HEK293 (cell line): ENCODE data around the gene LARP1B.

ENCODE experiments used
- SCRT2 ChIP-seq: fragments of 450-650 bp; formaldehyde crosslinking; IDR thresholded peaks from 2 replicates; pipeline ENCODE4 v1.5.1; 2016; ENCODE audit warnings: missing biosample characterization, missing genetic modification characterization
- TRIM28 ChIP-seq: IDR thresholded peaks from 2 replicates; pipeline ENCODE4 v1.6.1; 2011; ENCODE audit warnings: low read length, control low read depth, borderline replicate concordance
- ZNF132 ChIP-seq: fragments of 450-650 bp; formaldehyde crosslinking; IDR thresholded peaks from 2 replicates; pipeline ENCODE4 v1.5.1; 2017; ENCODE audit warnings: missing biosample characterization, missing genetic modification characterization, borderline replicate concordance
- ZNF16 ChIP-seq: fragments of 450-650 bp; formaldehyde crosslinking; IDR thresholded peaks from 2 replicates; pipeline ENCODE4 v1.5.1; 2016; ENCODE audit warnings: low read depth, missing biosample characterization, missing genetic modification characterization
- ZNF202 ChIP-seq: fragments of 450-650 bp; formaldehyde crosslinking; IDR thresholded peaks from 2 replicates; pipeline ENCODE4 v1.5.1; 2016; ENCODE audit warnings: missing biosample characterization, missing genetic modification characterization, borderline replicate concordance
- ZNF23 ChIP-seq: fragments of 450-650 bp; formaldehyde crosslinking; IDR thresholded peaks from 2 replicates; pipeline ENCODE4 v1.5.1; 2016; ENCODE audit warnings: missing biosample characterization, missing genetic modification characterization, borderline replicate concordance
- ZNF37A ChIP-seq: fragments of 450-650 bp; IDR thresholded peaks from 2 replicates; pipeline ENCODE4 v1.5.1; 2018; ENCODE audit warnings: missing biosample characterization, missing genetic modification characterization
- ZNF416 ChIP-seq: fragments of 450-650 bp; formaldehyde crosslinking; IDR thresholded peaks from 2 replicates; pipeline ENCODE4 v1.5.1; 2016; ENCODE audit warnings: missing biosample characterization, missing genetic modification characterization
- ZNF660 ChIP-seq: fragments of 450-650 bp; IDR thresholded peaks from 2 replicates; pipeline ENCODE4 v1.5.1; 2018; ENCODE audit warnings: missing biosample characterization, mild to moderate bottlenecking, missing genetic modification characterization
- TF ChIP-seq, protein P1 (sequence below): fragments of 450-650 bp; formaldehyde crosslinking; IDR thresholded peaks from 2 replicates; pipeline ENCODE4 v1.5.1; 2016; ENCODE audit warnings: missing biosample characterization, missing genetic modification characterization

DNA sequence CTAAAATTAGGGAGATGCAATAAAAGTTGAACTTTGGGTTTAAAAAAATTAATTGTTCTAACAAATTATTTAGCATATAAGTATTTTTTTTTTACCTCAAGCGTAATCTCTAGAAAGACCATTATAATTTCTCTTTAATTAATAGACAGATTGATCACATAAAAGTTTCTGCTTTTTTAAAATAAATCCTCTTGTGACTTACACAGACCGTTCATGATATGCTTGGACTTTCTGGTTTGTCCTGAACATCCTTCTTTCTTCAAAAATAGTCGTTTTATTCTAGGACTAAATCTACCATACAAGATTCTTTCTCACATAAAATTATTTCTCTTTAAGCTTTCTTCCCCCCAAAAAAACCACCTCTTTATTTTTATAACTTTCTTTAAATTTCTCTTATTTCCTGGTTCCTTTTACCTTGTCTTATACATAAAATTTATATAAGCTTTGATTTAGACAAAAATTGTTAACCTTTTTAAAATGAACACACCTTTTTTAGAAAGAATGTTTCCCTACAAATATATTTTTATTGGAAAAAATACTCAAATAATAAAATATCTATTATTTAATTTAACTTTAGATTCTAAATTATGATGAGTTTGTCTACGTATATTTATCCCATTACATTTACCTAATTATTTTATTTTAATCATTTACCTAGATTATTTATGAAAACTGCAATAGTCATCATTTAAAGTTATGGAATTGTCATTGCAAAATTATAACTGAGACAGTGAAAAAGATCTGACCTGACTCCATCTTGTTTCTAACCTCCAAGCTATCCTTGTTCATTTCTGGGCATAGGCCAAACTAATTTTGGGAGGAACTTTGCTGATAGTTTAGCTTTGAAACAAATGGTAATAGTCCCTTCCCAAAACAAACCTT, 188.9 kb downstream of the LARP1B start:
- TF ChIP-seq ZNF660 (tag by site-specific recombination) (no peak), ZNF132 (tag by site-specific recombination) (no peak), ZNF23 (tag by site-specific recombination) (no peak), ZNF37A (no peak), ZNF202 (no peak), TRIM28 (peak; percentile 96), ZNF16 (tag by site-specific recombination) (no peak), SCRT2 (tag by site-specific recombination) (no peak), ZNF416 (tag by site-specific recombination) (no peak)
- TF ChIP-seq, protein P1, sequence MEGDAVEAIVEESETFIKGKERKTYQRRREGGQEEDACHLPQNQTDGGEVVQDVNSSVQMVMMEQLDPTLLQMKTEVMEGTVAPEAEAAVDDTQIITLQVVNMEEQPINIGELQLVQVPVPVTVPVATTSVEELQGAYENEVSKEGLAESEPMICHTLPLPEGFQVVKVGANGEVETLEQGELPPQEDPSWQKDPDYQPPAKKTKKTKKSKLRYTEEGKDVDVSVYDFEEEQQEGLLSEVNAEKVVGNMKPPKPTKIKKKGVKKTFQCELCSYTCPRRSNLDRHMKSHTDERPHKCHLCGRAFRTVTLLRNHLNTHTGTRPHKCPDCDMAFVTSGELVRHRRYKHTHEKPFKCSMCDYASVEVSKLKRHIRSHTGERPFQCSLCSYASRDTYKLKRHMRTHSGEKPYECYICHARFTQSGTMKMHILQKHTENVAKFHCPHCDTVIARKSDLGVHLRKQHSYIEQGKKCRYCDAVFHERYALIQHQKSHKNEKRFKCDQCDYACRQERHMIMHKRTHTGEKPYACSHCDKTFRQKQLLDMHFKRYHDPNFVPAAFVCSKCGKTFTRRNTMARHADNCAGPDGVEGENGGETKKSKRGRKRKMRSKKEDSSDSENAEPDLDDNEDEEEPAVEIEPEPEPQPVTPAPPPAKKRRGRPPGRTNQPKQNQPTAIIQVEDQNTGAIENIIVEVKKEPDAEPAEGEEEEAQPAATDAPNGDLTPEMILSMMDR, result no peak
